ENCODE results near the gene PIP5K1A. TPM values are rescaled to one million over a fixed set of nuclear protein-coding genes. Genes with fewer than 3 reads are reported as not detected.

The PIP5K1A gene
- total RNA-seq, 2 experiments from 2014 or later, result 63.1 to 66.1 TPM

GRCh38 chr1:151287341-151287699 is 89.0 kb downstream of the PIP5K1A start:
- intact Hi-C loops (cut with micrococcal nuclease), result loop anchor here (10.0 kb wide), 1 partner anchor 117 kb away; no protein-coding TSS in a partner anchor
- H3K9me3 Mint-ChIP-seq, result no peaks in the 10 kb centered on the region
- no peak overlapping the region for H3K27ac Mint-ChIP-seq
- no peaks in the 10 kb centered on the region for H3K27me3 Mint-ChIP-seq
- peaks cover 39% of the 10 kb centered on the region for H3K36me3 Mint-ChIP-seq (ENCODE audit: low read depth)
- ChIA-PET CTCF (interaction anchor here (1.4 kb wide), 1 partner anchor 53 kb away, joined by 4 read pairs; no protein-coding TSS in a partner anchor), POLR2A (interaction anchor here (1.5 kb wide), 1 partner anchor 8 kb away, joined by 4 read pairs; no protein-coding TSS in a partner anchor)
- H3K4me3 Mint-ChIP-seq, result no peak overlapping the region
- peaks cover 16% of the 10 kb centered on the region for H3K4me1 Mint-ChIP-seq (ENCODE audit: low read depth)
- TF ChIP-seq, protein P1, sequence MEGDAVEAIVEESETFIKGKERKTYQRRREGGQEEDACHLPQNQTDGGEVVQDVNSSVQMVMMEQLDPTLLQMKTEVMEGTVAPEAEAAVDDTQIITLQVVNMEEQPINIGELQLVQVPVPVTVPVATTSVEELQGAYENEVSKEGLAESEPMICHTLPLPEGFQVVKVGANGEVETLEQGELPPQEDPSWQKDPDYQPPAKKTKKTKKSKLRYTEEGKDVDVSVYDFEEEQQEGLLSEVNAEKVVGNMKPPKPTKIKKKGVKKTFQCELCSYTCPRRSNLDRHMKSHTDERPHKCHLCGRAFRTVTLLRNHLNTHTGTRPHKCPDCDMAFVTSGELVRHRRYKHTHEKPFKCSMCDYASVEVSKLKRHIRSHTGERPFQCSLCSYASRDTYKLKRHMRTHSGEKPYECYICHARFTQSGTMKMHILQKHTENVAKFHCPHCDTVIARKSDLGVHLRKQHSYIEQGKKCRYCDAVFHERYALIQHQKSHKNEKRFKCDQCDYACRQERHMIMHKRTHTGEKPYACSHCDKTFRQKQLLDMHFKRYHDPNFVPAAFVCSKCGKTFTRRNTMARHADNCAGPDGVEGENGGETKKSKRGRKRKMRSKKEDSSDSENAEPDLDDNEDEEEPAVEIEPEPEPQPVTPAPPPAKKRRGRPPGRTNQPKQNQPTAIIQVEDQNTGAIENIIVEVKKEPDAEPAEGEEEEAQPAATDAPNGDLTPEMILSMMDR (IDR thresholded peaks at IDR 0.05), result no peak
- ATAC-seq (no peak), DNase-seq (no peak)

GRCh38 chr1:151287767-151288500 is 89.6 kb downstream of the PIP5K1A start:
- no peak for DNase-seq
- Mint-ChIP-seq H3K4me3 (no peak overlapping the region), H3K36me3 (ENCODE audit: low read depth) (peaks cover 38% of the 10 kb centered on the region), H3K9me3 (no peaks in the 10 kb centered on the region), H3K4me1 (ENCODE audit: low read depth) (peaks cover 16% of the 10 kb centered on the region), H3K27ac (no peak overlapping the region), H3K27me3 (no peaks in the 10 kb centered on the region)
- CTCF ChIA-PET, result interaction anchor here (1.4 kb wide), 1 partner anchor 52 kb away, joined by 4 read pairs; no protein-coding TSS in a partner anchor
- intact Hi-C loops (cut with micrococcal nuclease), result loop anchor here (10.0 kb wide), 1 partner anchor 117 kb away; no protein-coding TSS in a partner anchor
- no peak for ATAC-seq
- POLR2A ChIA-PET, result interaction anchor here (0.6 to 1.5 kb wide), 3 partner anchors 8 to 90 kb away, joined by 3 to 4 read pairs (median 4); no protein-coding TSS in a partner anchor
- TF ChIP-seq, protein P1 (IDR thresholded peaks at IDR 0.05), result no peak

- ChIA-PET POLR2A (interaction anchor here (0.6 to 1.0 kb wide), 3 partner anchors 12 to 89 kb away, joined by 3 to 5 read pairs (median 4); no protein-coding TSS in a partner anchor), CTCF (interaction anchor here (1.5 kb wide), 1 partner anchor 52 kb away, joined by 3 read pairs; no protein-coding TSS in a partner anchor)
- DNase-seq, result no peak
- no peak for ATAC-seq
- Mint-ChIP-seq H3K27me3 (no peaks in the 10 kb centered on the region), H3K9me3 (no peaks in the 10 kb centered on the region), H3K4me1 (ENCODE audit: low read depth) (peaks cover 13% of the 10 kb centered on the region), H3K36me3 (ENCODE audit: low read depth) (peaks cover 38% of the 10 kb centered on the region), H3K27ac (peak overlapping the region; percentile 4), H3K4me3 (no peak overlapping the region)
- TF ChIP-seq, protein P1 (IDR thresholded peaks at IDR 0.05), result no peak
- intact Hi-C loops (cut with micrococcal nuclease), result loop anchor here (10.0 kb wide), 1 partner anchor 116 kb away; no protein-coding TSS in a partner anchor
These were observed 90.2 kb downstream of the PIP5K1A start for GRCh38 chr1:151288502-151288901.

GRCh38 chr1:151289080-151289935 is 91.0 kb downstream of the PIP5K1A start:
- ChIA-PET CTCF (interaction anchor here (1.5 kb wide), 1 partner anchor 51 kb away, joined by 3 read pairs; no protein-coding TSS in a partner anchor), POLR2A (interaction anchor here (0.6 to 1.4 kb wide), 5 partner anchors 8 to 21 kb away, joined by 3 to 5 read pairs (median 3); no protein-coding TSS in a partner anchor)
- H3K9me3 Mint-ChIP-seq, result no peaks in the 10 kb centered on the region
- DNase-seq, result no peak
- peaks cover 39% of the 10 kb centered on the region for H3K36me3 Mint-ChIP-seq (ENCODE audit: low read depth)
- TF ChIP-seq, protein P1 (IDR thresholded peaks at IDR 0.05), result no peak
- H3K4me3 Mint-ChIP-seq, result no peak overlapping the region
- H3K4me1 Mint-ChIP-seq (ENCODE audit: low read depth), result peaks cover 5% of the 10 kb centered on the region
- ATAC-seq, result no peak
- intact Hi-C loops (cut with micrococcal nuclease), result loop anchor here (10.0 kb wide), 1 partner anchor 115 kb away; no protein-coding TSS in a partner anchor
- H3K27ac Mint-ChIP-seq, result peak overlapping the region; percentile 19
- no peaks in the 10 kb centered on the region for H3K27me3 Mint-ChIP-seq
